ENCODE results near the gene TOR2A. TPM values are rescaled to one million over a fixed set of nuclear protein-coding genes. Genes with fewer than 3 reads are reported as not detected.

The TOR2A gene
- total RNA-seq, 3 donors from 2014 or later (not counting 1 experiment from before 2014, with no cell fraction given) = 20.9 to 27.8 (median 23.7) TPM

DNA sequence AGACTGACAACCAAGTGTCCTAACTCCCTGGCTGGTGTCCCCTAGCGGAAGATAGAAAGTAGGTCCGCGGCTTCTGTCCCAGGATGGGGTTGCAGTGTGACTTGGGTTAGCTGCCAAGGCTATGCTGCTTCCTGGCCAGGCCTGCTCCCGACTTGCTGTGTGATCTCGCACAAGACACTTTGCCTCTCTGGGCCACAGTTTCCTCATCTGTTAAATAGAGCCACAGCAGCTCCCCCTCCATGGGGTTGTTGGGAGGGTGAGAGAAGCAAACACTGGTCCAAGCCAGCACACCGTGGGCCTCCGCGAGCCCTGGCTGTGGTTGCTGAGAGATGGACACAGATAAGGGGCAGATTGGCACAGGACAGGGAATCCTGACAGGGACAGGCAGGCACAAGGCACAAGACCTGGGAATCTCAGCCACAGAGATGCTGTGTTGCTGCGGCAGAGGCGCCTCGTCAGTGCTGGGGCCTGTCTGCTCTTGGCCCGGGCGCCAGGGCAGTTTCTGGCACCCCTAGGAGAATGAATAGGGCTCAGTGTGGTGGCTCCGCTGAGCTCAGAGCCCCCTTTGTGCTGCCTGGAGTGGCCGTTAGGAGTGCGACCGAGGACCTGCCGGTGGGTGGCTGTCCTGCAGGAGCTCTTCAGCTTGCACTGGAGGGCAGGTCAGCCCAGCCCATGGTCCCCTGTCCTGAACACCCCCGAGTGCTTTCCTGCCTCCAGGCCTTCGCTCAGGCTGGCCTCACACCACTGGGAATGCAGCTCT lies 45.2 kb upstream of the TOR2A start:
- Histone ChIP-seq H3K36me3 (ENCODE audit: control insufficient read depth, insufficient read depth, low read length) (no peaks in the 10 kb centered on the region), H3K4me3 (ENCODE audit: low read length) (no peak overlapping the region), H3K27me3 (ENCODE audit: control insufficient read depth, insufficient read depth, low read length) (no peaks in the 10 kb centered on the region), H3K27ac (ENCODE audit: low read length) (peak overlapping the region; percentile 83), H3K4me1 (ENCODE audit: control insufficient read depth, insufficient read depth, low read length) (peaks cover 86% of the 10 kb centered on the region), H3K9me3 (ENCODE audit: control insufficient read depth, insufficient read depth, low read length) (no peaks in the 10 kb centered on the region)
- intact Hi-C loops (cut with micrococcal nuclease) = loop anchor here (2.0 kb wide), 1 partner anchor 124 kb away; no protein-coding TSS in a partner anchor
- ATAC-seq = no peak
- peak; percentile 38 to 52 for DNase-seq
- Mint-ChIP-seq H3K4me3 (peak overlapping the region; percentile 98), H3K36me3 (no peaks in the 10 kb centered on the region), H3K27ac (peak overlapping the region; percentile 95 to 98), H3K27me3 (ENCODE audit: low read depth in 2 of 2) (no peaks in the 10 kb centered on the region), H3K9me3 (no peaks in the 10 kb centered on the region), H3K4me1 (peaks cover 62 to 82% of the 10 kb centered on the region in 2 donors)
- TF ChIP-seq CTCF (IDR thresholded peaks at IDR 0.05) = no peak
- whole genome bisulfite sequencing (ENCODE audit: insufficient coverage) = 54% methylated on average over 20 of the region's 20 CpGs

GRCh38 chr9:127779136-127779981 lies 44.3 kb upstream of the TOR2A start:
- peak overlapping the region; percentile 95 to 98 for H3K27ac Mint-ChIP-seq
- peak; percentile 49 to 60 (median 57) for ATAC-seq
- H3K9me3 Mint-ChIP-seq = no peaks in the 10 kb centered on the region
- DNase-seq = peak; percentile 54 to 82
- Histone ChIP-seq H3K27ac (ENCODE audit: low read length) (peak overlapping the region; percentile 83), H3K9me3 (ENCODE audit: control insufficient read depth, insufficient read depth, low read length) (no peaks in the 10 kb centered on the region), H3K4me1 (ENCODE audit: control insufficient read depth, insufficient read depth, low read length) (peaks cover 88% of the 10 kb centered on the region), H3K36me3 (ENCODE audit: control insufficient read depth, insufficient read depth, low read length) (peaks cover 2% of the 10 kb centered on the region), H3K27me3 (ENCODE audit: control insufficient read depth, insufficient read depth, low read length) (no peaks in the 10 kb centered on the region), H3K4me3 (ENCODE audit: low read length) (peak overlapping the region; percentile 66)
- H3K4me1 Mint-ChIP-seq = peaks cover 59 to 81% of the 10 kb centered on the region in 2 donors
- intact Hi-C loops (cut with micrococcal nuclease) = loop anchor here (10.0 kb wide), 1 partner anchor 285 kb away; the partner anchor contains the start of genes NAIF1 and SLC25A25
- WGBS (ENCODE audit: insufficient coverage) = 9% methylated on average over 17 of the region's 17 CpGs
- H3K27me3 Mint-ChIP-seq (ENCODE audit: low read depth in 2 of 2) = no peaks in the 10 kb centered on the region
- no peaks in the 10 kb centered on the region for H3K36me3 Mint-ChIP-seq
- TF ChIP-seq CTCF (IDR thresholded peaks at IDR 0.05) = no peak
- H3K4me3 Mint-ChIP-seq = peak overlapping the region; percentile 98

GRCh38 chr9:127778280-127779135 lies 43.4 kb upstream of the TOR2A start, which contains the start of gene SH2D3C:
TSS of gene SH2D3C (minus strand) at chr9:127778666. CDS start at chr9:127778627, 39 bp downstream.
- H3K4me1 ChIP-seq (ENCODE audit: control insufficient read depth, insufficient read depth, low read length) = peaks cover 87% of the 10 kb centered on the region
- peak; percentile 48 to 62 for DNase-seq
- peak within 1 kb of the TSS; percentile 83 for H3K27ac ChIP-seq (ENCODE audit: low read length)
- peak within 1 kb of the TSS; percentile 66 for H3K4me3 ChIP-seq (ENCODE audit: low read length)
- peaks cover 56 to 80% of the 10 kb centered on the region in 2 donors for H3K4me1 Mint-ChIP-seq
- intact Hi-C loops (cut with micrococcal nuclease) = loop anchor here (10.0 kb wide), 1 partner anchor 286 kb away; the partner anchor contains the start of genes NAIF1 and SLC25A25
- no peaks in the 10 kb centered on the region for H3K27me3 Mint-ChIP-seq (ENCODE audit: low read depth in 2 of 2)
- no peaks in the 10 kb centered on the region for H3K9me3 Mint-ChIP-seq
- H3K36me3 ChIP-seq (ENCODE audit: control insufficient read depth, insufficient read depth, low read length) = peaks cover 10% of the 10 kb centered on the region
- no peak for TF ChIP-seq CTCF (IDR thresholded peaks at IDR 0.05)
- H3K36me3 Mint-ChIP-seq = no peaks in the 10 kb centered on the region
- H3K27ac Mint-ChIP-seq = peak within 1 kb of the TSS; percentile 95 to 98
- peak; percentile 18 to 41 (median 19) for ATAC-seq
- no peaks in the 10 kb centered on the region for H3K27me3 ChIP-seq (ENCODE audit: control insufficient read depth, insufficient read depth, low read length)
- H3K4me3 Mint-ChIP-seq = peak within 1 kb of the TSS; percentile 98
- under 1% methylated on average over 13 of the region's 13 CpGs for WGBS (ENCODE audit: insufficient coverage)
- H3K9me3 ChIP-seq (ENCODE audit: control insufficient read depth, insufficient read depth, low read length) = no peaks in the 10 kb centered on the region
